ENCODE results near the gene BRIP1.

The BRIP1 gene

GRCh38 chr17:61757168-61757567 lies 106.2 kb downstream of the BRIP1 start:
- DNase-seq (ENCODE audit: low read depth): no peak

- no peak for DNase-seq (ENCODE audit: low read depth)
Measured at GRCh38 chr17:61756561-61756960, 106.8 kb downstream of the BRIP1 start.

DNA sequence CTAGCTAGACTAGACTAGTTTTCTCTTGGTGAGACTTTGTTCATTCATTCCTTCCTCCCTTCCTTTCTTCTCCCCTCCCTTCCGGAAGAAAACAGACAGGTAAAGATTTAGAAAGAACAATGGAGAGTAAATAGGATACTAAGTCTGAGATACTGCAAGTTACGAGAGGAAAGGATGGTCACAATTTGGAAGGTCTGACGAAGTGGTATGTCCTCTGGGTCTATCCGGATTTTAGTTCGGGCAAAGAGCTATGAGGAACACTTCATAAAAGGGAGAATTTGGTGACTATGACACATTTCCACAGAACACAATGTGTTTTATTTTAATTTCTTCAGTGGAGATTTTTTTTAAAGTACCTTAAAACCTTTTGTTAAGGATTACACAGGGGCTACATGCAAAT lies 107.7 kb downstream of the BRIP1 start:
- no peak for DNase-seq (ENCODE audit: low read depth)

GRCh38 chr17:61755078-61755477 lies 108.2 kb downstream of the BRIP1 start:
- no peak for DNase-seq (ENCODE audit: low read depth)

GRCh38 chr17:61754124-61754523 lies 109.2 kb downstream of the BRIP1 start:
- no peak for DNase-seq (ENCODE audit: low read depth)

DNA sequence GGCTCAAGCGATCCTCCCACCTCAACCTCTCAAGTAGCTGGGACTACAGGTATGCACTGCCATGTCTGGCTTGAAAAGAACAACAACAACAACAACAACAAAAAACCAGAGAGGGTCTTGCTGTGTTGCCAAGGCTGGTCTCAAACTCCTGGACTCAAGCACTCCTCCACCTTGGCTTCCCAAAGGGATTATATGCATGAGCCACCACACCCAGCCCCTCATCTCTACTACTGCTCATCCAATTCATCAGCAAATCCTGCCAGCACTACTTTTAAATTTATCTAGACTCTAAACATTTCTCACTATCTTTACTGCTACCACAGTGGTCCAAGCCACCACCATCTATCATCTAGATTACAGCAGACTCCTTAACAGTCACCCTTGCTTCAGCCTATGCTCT lies 109.6 kb downstream of the BRIP1 start:
- DNase-seq (ENCODE audit: low read depth): no peak

DNA sequence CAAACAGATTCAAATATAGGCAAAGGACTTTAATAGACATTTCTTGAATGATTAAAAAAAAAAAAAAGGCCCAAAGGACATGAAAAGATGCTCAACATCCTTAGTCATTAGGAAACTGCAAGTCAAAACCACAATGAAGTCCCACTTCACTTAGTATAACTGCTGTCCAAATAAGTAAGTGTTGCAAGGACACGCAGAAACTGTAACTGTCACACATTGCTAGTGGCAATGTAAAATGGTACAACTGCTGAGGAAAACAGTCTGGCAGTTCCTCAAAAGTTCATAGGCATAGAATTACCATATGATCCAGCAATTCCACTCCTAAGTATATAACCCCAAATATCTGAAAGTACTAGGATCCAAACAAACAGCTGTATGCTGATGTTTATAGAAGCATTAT lies 112.7 kb downstream of the BRIP1 start:
- no peak for DNase-seq (ENCODE audit: low read depth)

DNA sequence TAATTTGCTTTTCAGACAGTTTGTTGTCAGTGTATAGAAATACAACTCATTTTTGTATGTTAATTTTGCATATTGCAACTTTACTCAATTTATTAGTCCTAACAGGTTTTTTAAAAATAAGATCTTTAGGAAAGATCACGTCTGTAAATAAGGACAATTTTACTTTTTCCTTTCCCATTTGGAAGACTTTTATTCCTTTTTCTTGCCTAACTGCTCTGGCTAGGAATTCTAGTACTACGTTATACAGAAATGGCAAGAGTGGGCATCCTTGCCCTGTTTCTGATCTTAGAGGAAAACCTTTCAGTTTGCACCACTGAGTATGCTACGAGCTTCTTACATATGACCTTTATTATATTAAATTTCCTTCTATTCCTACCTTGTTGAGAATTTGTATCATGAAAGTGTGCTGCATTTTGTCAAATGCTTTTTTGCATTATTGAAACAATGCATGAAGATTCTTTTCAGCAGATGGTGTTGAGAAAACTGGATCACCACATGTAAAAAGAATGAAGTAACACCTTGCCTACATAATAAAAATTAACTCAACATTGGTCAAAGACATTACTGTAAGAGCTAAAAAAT lies 113.4 kb downstream of the BRIP1 start:
- no peak for DNase-seq (ENCODE audit: low read depth)

GRCh38 chr17:61746248-61746985 lies 116.9 kb downstream of the BRIP1 start:
- no peak for DNase-seq (ENCODE audit: low read depth)

DNA sequence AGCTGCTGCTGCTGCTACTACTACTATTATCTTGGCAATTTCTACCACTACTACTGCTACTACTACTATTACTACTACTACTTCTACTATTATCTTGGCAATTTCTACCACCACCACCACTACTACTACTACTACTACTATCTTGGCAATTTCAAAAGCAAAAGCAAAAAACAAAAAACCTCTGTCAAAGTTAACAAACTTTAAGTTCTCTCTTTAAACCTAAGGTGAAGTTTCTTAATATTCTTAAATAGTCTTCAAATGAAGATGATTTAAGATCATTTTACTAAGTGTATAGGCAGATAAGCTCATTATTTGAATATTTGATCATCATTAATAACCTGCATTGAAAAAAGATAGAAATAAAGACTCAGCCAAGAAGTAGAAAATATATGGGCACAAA lies 118.5 kb downstream of the BRIP1 start:
- no peak for DNase-seq (ENCODE audit: low read depth)

- no peak for DNase-seq (ENCODE audit: low read depth)
Measured at GRCh38 chr17:61744252-61744651, 119.1 kb downstream of the BRIP1 start.

- DNase-seq (ENCODE audit: low read depth): no peak
Measured at GRCh38 chr17:61743766-61744165, 119.6 kb downstream of the BRIP1 start.

GRCh38 chr17:61739002-61739401 lies 124.3 kb downstream of the BRIP1 start:
- DNase-seq (ENCODE audit: low read depth): no peak

DNA sequence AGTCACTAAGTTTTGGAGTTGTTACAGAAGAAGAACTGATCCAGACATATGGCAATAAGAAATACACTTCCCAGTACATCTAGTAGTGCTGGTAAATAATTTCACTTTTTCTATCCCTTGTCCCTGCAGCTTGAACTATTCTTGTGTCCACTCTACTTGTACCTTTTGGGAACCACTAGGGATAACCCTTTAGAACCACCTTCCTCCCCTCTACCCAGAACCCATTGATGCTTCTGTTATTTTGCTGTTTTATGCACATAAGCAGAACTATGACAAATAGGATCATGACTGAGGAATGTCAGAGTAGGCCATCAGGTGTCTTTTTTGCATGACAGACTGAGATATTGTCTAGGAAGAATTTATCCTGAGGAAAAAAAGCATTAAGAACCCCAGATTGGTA lies 125.1 kb downstream of the BRIP1 start:
- DNase-seq (ENCODE audit: low read depth): no peak

- DNase-seq (ENCODE audit: low read depth): no peak
Measured at GRCh38 chr17:61737820-61738219, 125.5 kb downstream of the BRIP1 start.

GRCh38 chr17:61736438-61736837 lies 126.9 kb downstream of the BRIP1 start:
- DNase-seq (ENCODE audit: low read depth): no peak

DNA sequence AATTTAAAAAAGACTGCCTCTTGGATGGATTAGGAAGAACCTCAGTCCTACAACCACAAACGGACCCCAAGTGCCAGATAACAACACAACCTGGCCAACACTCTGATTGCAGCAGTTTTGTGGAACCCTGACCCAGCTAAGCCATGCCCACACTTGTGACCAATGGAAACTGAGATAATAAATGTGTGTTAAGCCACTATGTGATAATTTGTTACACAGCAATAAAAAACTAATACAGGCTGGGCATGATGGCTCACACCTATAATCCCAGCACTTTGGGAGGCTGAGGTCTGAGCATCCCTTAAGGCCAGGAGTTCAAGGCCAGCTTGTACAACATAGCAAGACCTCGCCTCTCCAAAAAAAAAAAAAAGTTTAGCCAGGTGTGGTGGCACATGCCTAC lies 127.5 kb downstream of the BRIP1 start:
- no peak for DNase-seq (ENCODE audit: low read depth)

DNA sequence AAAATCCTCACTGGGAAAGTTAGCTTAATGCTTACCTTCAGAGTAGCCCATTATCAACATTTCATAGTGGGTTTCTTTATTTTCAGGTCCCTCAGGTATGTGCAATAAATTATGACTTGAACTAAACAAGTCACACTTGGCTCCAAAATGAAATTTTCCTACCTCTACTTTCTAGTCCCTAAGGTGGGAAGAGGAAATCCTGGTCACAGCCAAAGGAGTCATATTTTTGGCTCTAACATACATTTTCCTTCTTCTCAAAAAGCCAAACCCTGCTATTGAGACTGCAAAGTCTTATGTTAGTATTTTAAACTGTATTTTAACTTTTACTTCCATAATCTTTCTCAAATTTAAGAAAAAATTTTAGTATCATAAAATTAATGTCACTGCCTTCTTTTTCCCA lies 128.9 kb downstream of the BRIP1 start:
- no peak for DNase-seq (ENCODE audit: low read depth)

DNA sequence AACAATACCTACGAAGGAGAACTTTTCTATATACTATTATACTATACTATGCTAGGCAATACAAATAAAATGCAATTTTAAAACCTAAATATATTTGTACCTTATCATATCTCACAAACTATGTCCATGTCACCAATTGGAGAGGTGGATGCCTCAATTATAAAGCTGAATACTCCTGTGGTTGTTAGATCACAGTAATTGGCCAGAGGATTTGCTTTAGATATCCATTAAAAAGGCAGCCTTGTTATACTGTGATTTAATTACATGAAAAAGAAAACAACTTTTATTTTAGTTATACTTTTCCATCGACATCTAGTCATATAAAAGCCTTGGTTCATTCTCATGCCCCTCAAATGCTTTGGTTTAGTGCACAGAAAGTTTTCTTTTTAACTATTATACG lies 129.3 kb downstream of the BRIP1 start:
- DNase-seq (ENCODE audit: low read depth): no peak

DNA sequence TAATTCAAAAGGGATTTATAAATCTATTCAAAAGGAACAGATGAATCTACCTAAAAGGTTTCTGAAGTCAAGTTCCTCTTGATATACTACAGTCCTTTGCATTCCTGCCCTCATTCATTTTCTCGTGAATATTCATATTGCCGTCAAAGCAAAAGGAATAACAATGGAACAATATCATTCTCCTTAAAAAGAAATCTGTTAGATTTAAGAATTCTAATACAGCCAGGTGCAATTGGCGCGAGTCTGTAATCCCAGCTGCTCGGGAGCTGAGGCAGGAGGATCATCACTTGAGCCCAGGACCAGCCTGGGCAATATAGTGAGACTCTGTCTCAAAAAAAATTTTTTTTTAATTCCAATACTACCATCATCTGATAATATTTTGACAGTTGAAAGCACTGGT lies 130.3 kb downstream of the BRIP1 start:
- no peak for DNase-seq (ENCODE audit: low read depth)

DNA sequence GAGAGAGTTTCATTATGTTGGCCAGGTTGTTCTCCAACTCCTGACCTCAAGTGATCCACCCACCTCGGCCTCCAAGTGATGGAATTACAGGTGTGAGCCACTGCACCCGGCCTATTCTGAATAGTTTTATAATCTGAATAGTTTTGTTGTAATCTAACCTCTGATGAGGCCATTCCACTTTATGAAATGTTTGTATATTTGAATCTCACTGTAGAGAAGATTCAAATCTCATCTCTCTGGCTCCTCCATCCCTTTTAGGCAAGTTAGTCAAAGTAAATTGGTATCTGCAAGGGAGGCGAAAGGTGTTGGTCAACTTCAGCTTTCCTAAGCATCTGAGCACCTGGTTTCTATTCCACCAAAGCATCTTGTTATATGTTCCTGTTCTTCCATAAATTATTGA lies 131.2 kb downstream of the BRIP1 start:
- no peak for DNase-seq (ENCODE audit: low read depth)

DNA sequence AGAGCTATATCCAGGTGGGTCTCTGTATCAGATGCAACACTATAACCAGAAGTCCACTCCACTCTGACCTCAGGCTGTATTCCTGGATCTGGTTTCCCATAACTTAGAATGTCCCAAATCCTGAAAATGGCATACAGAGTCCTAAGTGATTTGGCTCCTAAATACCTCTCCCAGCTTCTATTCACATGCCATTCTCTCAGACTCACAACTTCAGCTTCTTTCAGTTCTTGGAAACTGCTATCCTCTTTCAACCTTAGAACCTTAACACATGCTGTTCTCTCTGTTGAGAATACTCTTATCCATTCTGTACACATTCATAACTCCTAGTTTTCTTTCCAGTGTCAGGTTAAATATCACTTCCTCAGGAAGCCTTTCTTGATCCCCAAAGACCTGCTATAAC lies 132.0 kb downstream of the BRIP1 start:
- DNase-seq (ENCODE audit: low read depth): no peak

DNA sequence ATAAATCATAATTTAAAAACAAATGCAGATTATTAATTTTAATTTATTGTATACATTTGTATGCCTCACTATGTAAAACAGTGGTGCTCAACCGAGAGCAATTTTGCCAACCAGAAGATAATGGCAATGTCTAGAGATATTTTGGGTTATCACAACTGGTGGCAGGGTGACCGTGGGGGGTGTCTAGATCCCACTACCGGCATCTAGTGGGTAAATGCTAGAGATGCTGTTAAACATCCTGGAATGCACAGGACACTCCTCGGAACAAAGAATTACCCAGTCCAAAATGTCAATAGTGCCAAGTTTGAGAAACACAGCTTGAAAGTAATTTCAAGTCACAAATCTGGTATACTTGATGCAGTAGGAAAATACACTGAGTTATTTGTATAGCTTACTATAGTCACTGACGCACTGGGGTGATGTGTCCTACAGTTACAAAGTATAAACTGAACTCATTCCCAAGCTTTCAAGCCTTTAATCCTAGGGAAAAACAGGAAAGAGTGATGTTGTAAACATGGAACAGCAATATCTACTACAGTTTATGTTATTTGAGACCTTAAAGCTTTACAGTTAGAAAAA lies 133.5 kb downstream of the BRIP1 start:
- DNase-seq (ENCODE audit: low read depth): no peak

DNA sequence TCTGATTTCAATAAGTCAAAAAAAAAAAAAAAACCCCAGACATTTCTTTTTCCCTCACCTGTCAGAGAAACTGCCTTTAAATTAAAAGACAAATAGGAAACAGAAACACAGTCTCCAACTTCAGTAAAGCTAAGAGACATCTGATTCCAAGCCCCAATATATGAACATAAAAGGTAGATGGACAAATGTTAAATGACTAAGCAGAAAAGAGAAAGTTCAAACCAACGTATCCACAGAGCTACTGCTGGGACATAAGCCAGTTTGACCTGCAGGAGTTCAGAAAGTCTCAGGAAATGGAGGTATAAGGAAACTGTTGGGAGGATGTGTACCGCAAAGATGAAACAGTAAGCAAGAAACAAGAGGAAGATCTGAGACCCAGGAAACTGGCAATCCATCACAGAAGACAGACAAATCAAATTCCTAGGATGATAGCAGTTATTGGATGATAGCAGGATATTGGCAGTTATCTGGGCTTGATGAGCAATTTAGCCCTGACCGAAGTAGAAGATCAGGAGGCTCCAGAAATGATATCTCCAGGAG lies 135.0 kb downstream of the BRIP1 start:
- DNase-seq (ENCODE audit: low read depth): no peak

Data from non-pigmented ciliary epithelial cell (primary cell).